H9 (cell line): ENCODE measurements around the gene AXIN1. TPM values are rescaled to one million over a fixed set of nuclear protein-coding genes. Genes with fewer than 3 reads are reported as not detected.

Experiments used
- DNase-seq: peaks from one replicate; pipeline ENCODE4 v3.0.0-alpha.2; 2017
- H2AFZ ChIP-seq: one replicate; pipeline ENCODE4 v1.6.1; 2013; ENCODE audit warnings: mild to moderate bottlenecking, low read length, control low read depth, moderate library complexity
- H2AK5ac ChIP-seq: 2 replicates; pipeline ENCODE4 v1.6.1; 2013; ENCODE audit warnings: low read length, control low read depth, mixed read lengths; ENCODE audit not compliant: insufficient read length
- H2BK120ac ChIP-seq: one replicate; pipeline ENCODE4 v1.6.1; 2013; ENCODE audit warnings: low read depth, mild to moderate bottlenecking, low read length, control low read depth, inconsistent platforms; ENCODE audit not compliant: poor library complexity, severe bottlenecking
- H2BK12ac ChIP-seq: 2 replicates; pipeline ENCODE4 v1.6.1; 2013; ENCODE audit warnings: low read length, control low read depth, mixed read lengths, low read depth; ENCODE audit not compliant: insufficient read length
- H2BK15ac ChIP-seq: 2 replicates; pipeline ENCODE4 v1.6.1; 2013; ENCODE audit warnings: low read depth, low read length, control low read depth
- H2BK20ac ChIP-seq: one replicate; pipeline ENCODE4 v1.6.1; 2013; ENCODE audit warnings: low read depth, mild to moderate bottlenecking, low read length, control low read depth, inconsistent platforms; ENCODE audit not compliant: poor library complexity, severe bottlenecking
- H2BK5ac ChIP-seq: 2 replicates; pipeline ENCODE4 v1.6.1; 2013; ENCODE audit warnings: low read length, control low read depth, mixed read lengths; ENCODE audit not compliant: insufficient read length
- H3K14ac ChIP-seq: 2 replicates; pipeline ENCODE4 v1.6.1; 2013; ENCODE audit warnings: low read length, control low read depth; ENCODE audit not compliant: insufficient read depth
- H3K18ac ChIP-seq: 2 replicates; pipeline ENCODE4 v1.6.1; 2013; ENCODE audit warnings: low read depth, mild to moderate bottlenecking, mixed read lengths, low read length, control low read depth; ENCODE audit not compliant: insufficient read length
- H3K23ac ChIP-seq: 2 replicates; pipeline ENCODE4 v1.6.1; 2013; ENCODE audit warnings: low read length, control low read depth, mixed read lengths, low read depth; ENCODE audit not compliant: insufficient read length
- H3K23me2 ChIP-seq: 2 replicates; pipeline ENCODE4 v1.6.1; 2013; ENCODE audit warnings: low read depth, mild to moderate bottlenecking, mixed read lengths, low read length, control low read depth; ENCODE audit not compliant: insufficient read length, poor library complexity, severe bottlenecking
- H3K27ac ChIP-seq: 2 replicates; pipeline ENCODE4 v1.5.1; 2013; ENCODE audit warnings: low read length, control low read depth, mixed read lengths, low read depth; ENCODE audit not compliant: insufficient read length
- H3K27me3 ChIP-seq: 2 replicates; pipeline ENCODE4 v1.6.1; 2013; ENCODE audit warnings: low read length, control low read depth, inconsistent platforms; ENCODE audit not compliant: insufficient read depth
- H3K4ac ChIP-seq: 2 replicates; pipeline ENCODE4 v1.6.1; 2013; ENCODE audit warnings: low read depth, mild to moderate bottlenecking, control low read depth, inconsistent platforms, low read length, moderate library complexity
- H3K4me1 ChIP-seq: 2 replicates; pipeline ENCODE4 v1.6.1; 2013; ENCODE audit warnings: low read length, control low read depth, inconsistent platforms; ENCODE audit not compliant: insufficient read depth
- H3K4me2 ChIP-seq: 2 replicates; pipeline ENCODE4 v1.6.1; 2013; ENCODE audit warnings: low read length, control low read depth, mixed read lengths; ENCODE audit not compliant: insufficient read length, insufficient read depth
- H3K56ac ChIP-seq: 2 replicates; pipeline ENCODE4 v1.6.1; 2013; ENCODE audit warnings: low read depth, mild to moderate bottlenecking, mixed read lengths, low read length, control low read depth; ENCODE audit not compliant: insufficient read length
- H3K79me1 ChIP-seq: 2 replicates; pipeline ENCODE4 v1.6.1; 2013; ENCODE audit warnings: low read depth, mild to moderate bottlenecking, moderate library complexity, low read length, control low read depth, inconsistent platforms; ENCODE audit not compliant: insufficient read depth, poor library complexity, severe bottlenecking
- H3K79me2 ChIP-seq: 2 replicates; pipeline ENCODE4 v1.6.1; 2013; ENCODE audit warnings: low read length, control low read depth, inconsistent platforms; ENCODE audit not compliant: insufficient read depth
- H3K9ac ChIP-seq: 2 replicates; pipeline ENCODE4 v1.6.1; 2013; ENCODE audit warnings: low read length, control low read depth, mixed read lengths; ENCODE audit not compliant: insufficient read length; ENCODE audit errors: extremely low read depth
- H3K9me3 ChIP-seq: one replicate; pipeline ENCODE4 v1.6.1; 2013; ENCODE audit warnings: low read depth, low read length, inconsistent platforms; ENCODE audit not compliant: control insufficient read depth
- H3T11ph ChIP-seq: one replicate; pipeline ENCODE4 v1.6.1; 2013; ENCODE audit warnings: mild to moderate bottlenecking, low read length, control low read depth, inconsistent platforms
- H4K20me1 ChIP-seq: one replicate; pipeline ENCODE4 v1.6.1; 2013; ENCODE audit not compliant: control insufficient read depth, insufficient read length, insufficient read depth
- H4K5ac ChIP-seq: 2 replicates; pipeline ENCODE4 v1.6.1; 2013; ENCODE audit warnings: low read depth, mild to moderate bottlenecking, mixed read lengths, low read length, control low read depth; ENCODE audit not compliant: insufficient read length
- H4K8ac ChIP-seq: replicated peaks from 2 replicates; pipeline ENCODE4 v1.6.1; 2013; ENCODE audit warnings: low read length, control low read depth, mixed read lengths, low read depth; ENCODE audit not compliant: insufficient read length
- H4K91ac ChIP-seq: 2 replicates; pipeline ENCODE4 v1.6.1; 2013; ENCODE audit warnings: low read depth, mild to moderate bottlenecking, moderate library complexity, mixed read lengths, low read length, control low read depth; ENCODE audit not compliant: insufficient read length
- H3K27ac Mint-ChIP-seq, 3 experiments: 2 replicates in 2 of 3; 3 replicates in 1 of 3; pipeline ENCODE4 v1.8.0; 2020 to 2021; ENCODE audit warnings: mixed read lengths in 3 of 3, mild to moderate bottlenecking in 1 of 3, moderate library complexity in 1 of 3
- H3K27me3 Mint-ChIP-seq: 2 replicates; pipeline ENCODE4 v1.8.0; 2021; ENCODE audit warnings: low read depth, mild to moderate bottlenecking, moderate library complexity, mixed read lengths
- H3K36me3 Mint-ChIP-seq, 3 experiments: 2 replicates in 2 of 3; 3 replicates in 1 of 3; pipeline ENCODE4 v1.8.0; 2020 to 2021; ENCODE audit warnings: low read depth in 3 of 3, mixed read lengths in 3 of 3; ENCODE audit not compliant: insufficient read depth in 1 of 3
- H3K4me1 Mint-ChIP-seq, 2 experiments: 2 replicates each; pipeline ENCODE4 v1.8.0; 2020; ENCODE audit warnings: mixed read lengths in 2 of 2
- H3K4me3 Mint-ChIP-seq, 2 experiments: 2 replicates in 1 of 2; 3 replicates in 1 of 2; pipeline ENCODE4 v1.8.0; 2020 to 2021; ENCODE audit warnings: mild to moderate bottlenecking in 2 of 2, mixed read lengths in 2 of 2, moderate library complexity in 1 of 2
- H3K9me3 Mint-ChIP-seq, 2 experiments: 2 replicates in 1 of 2; 3 replicates in 1 of 2; pipeline ENCODE4 v1.8.0; 2020; ENCODE audit warnings: mild to moderate bottlenecking in 2 of 2, mixed read lengths in 2 of 2, moderate library complexity in 1 of 2
- CTCF ChIP-seq: fragments of 200-600 bp; sonication (generic); conservative IDR thresholded peaks from 3 replicates; pipeline ENCODE4 v1.8.0; 2021; ENCODE audit warnings: antibody characterized with exemption, mild to moderate bottlenecking
- WGBS: extraction: QIAGEN DNeasy Blood & Tissue Kit; methylation state at CpG from one replicate; pipeline ENCODE4 v1.1.7; 2013; ENCODE audit warnings: missing lambda C conversion rate, low lambda C conversion rate, mixed read lengths; ENCODE audit not compliant: insufficient read length; ENCODE audit errors: extremely low coverage; 5-methylcytosine and 5-hydroxymethylcytosine counted together
- total RNA-seq: library from RNA; stranded (reverse); gene quantifications from 2 replicates; pipeline ENCODE4 v1.2.1, GENCODE V29; 2021

AXIN1 gene
- total RNA-seq, 1 experiment from 2014 or later, result 50.9 TPM

GRCh38 chr16:259814-260253 is 92.7 kb downstream of the AXIN1 start:
- DNase-seq, result no peak
- Histone ChIP-seq H3K27me3 (no peaks in the 10 kb centered on the region), H2AFZ (no peak overlapping the region), H3T11ph (no peak overlapping the region), H2BK12ac (no peak overlapping the region), H3K18ac (no peak overlapping the region), H3K9ac (no peak overlapping the region), H4K20me1 (no peaks in the 10 kb centered on the region), H4K91ac (no peak overlapping the region), H2BK5ac (no peak overlapping the region), H2BK15ac (no peak overlapping the region), H3K4me1 (no peaks in the 10 kb centered on the region), H3K14ac (no peak overlapping the region), H3K79me1 (no peaks in the 10 kb centered on the region), H4K5ac (no peak overlapping the region), H3K4ac (no peak overlapping the region), H3K4me2 (no peak overlapping the region), H3K23ac (no peak overlapping the region), H3K27ac (no peak overlapping the region), H3K9me3 (no peaks in the 10 kb centered on the region), H2BK20ac (no peak overlapping the region), H3K79me2 (no peaks in the 10 kb centered on the region), H2BK120ac (no peak overlapping the region), H3K23me2 (no peaks in the 10 kb centered on the region), H2AK5ac (no peak overlapping the region), H3K56ac (no peak overlapping the region), H4K8ac (no peak overlapping the region)
- no CpG with 5 or more reads among the region's 13 CpGs for WGBS
- no peak overlapping the region for H3K27ac Mint-ChIP-seq
- H3K9me3 Mint-ChIP-seq, result no peaks in the 10 kb centered on the region
- TF ChIP-seq CTCF, result no peak
- H3K4me3 Mint-ChIP-seq, result no peak overlapping the region
- H3K36me3 Mint-ChIP-seq, result peaks cover 19 to 63% (median 37%) of the 10 kb centered on the region in 3 experiments; a peak in 6 of 7 replicates
- H3K4me1 Mint-ChIP-seq, result no peaks in the 10 kb centered on the region; a peak in 1 of 4 replicates
- H3K27me3 Mint-ChIP-seq, result no peaks in the 10 kb centered on the region
